OCI-LY1 (cell line): ENCODE data around the gene TRIO.

Experiments
- H2AFZ ChIP-seq: fragments of 200-600 bp; sonication (generic), shearing (Covaris generic); 2 replicates; pipeline ENCODE4 v1.6.0; 2014; ENCODE audit warnings: antibody characterized with exemption, mild to moderate bottlenecking, low read length
- H3F3A ChIP-seq: fragments of 200-600 bp; sonication (generic), shearing (Covaris generic); 2 replicates; pipeline ENCODE4 v1.6.0; 2014; ENCODE audit warnings: mild to moderate bottlenecking, antibody characterized with exemption, low read length, moderate library complexity; ENCODE audit not compliant: insufficient read depth
- H3K27ac ChIP-seq: fragments of 200-600 bp; sonication (generic); 2 replicates; pipeline ENCODE4 v1.5.1; 2014; ENCODE audit warnings: low read length, mixed run types, mild to moderate bottlenecking, low read depth; ENCODE audit not compliant: poor library complexity, severe bottlenecking
- H3K27me3 ChIP-seq: fragments of 200-600 bp; sonication (generic); 2 replicates; pipeline ENCODE4 v1.6.0; 2014; ENCODE audit warnings: antibody characterized with exemption, mild to moderate bottlenecking, low read length, moderate library complexity; ENCODE audit not compliant: insufficient read depth
- H3K36me3 ChIP-seq: fragments of 200-600 bp; sonication (generic); 2 replicates; pipeline ENCODE4 v1.6.1; 2014; ENCODE audit warnings: mild to moderate bottlenecking, antibody characterized with exemption, low read length, moderate library complexity, mixed read lengths; ENCODE audit not compliant: insufficient read depth
- H3K4me1 ChIP-seq: fragments of 200-600 bp; sonication (generic); 2 replicates; pipeline ENCODE4 v1.5.1; 2014; ENCODE audit warnings: mild to moderate bottlenecking, low read length, moderate library complexity; ENCODE audit not compliant: insufficient read depth, severe bottlenecking
- H3K4me2 ChIP-seq: fragments of 200-600 bp; sonication (generic), shearing (Covaris generic); 2 replicates; pipeline ENCODE4 v1.6.1; 2014; ENCODE audit warnings: low read length
- H3K4me3 ChIP-seq: fragments of 200-600 bp; sonication (generic); 2 replicates; pipeline ENCODE4 v1.5.1; 2014; ENCODE audit warnings: low read length, low read depth, mild to moderate bottlenecking, mixed read lengths; ENCODE audit not compliant: poor library complexity, severe bottlenecking
- H3K79me2 ChIP-seq: fragments of 200-600 bp; shearing (Covaris generic); 2 replicates; pipeline ENCODE4 v1.6.1; 2016; ENCODE audit warnings: mixed run types, low read length, mixed read lengths; ENCODE audit not compliant: insufficient read depth
- H3K9ac ChIP-seq: fragments of 200-600 bp; sonication (generic), shearing (Covaris generic); 2 replicates; pipeline ENCODE4 v1.6.1; 2014; ENCODE audit warnings: mild to moderate bottlenecking, low read length, mixed read lengths
- H3K9me2 ChIP-seq: fragments of 200-600 bp; sonication (generic), shearing (Covaris generic); 2 replicates; pipeline ENCODE4 v1.6.1; 2014; ENCODE audit warnings: low read depth, mild to moderate bottlenecking, low read length, mixed read lengths
- H3K9me3 ChIP-seq: fragments of 200-600 bp; shearing (Covaris generic); 2 replicates; pipeline ENCODE4 v1.6.1; 2014; ENCODE audit warnings: low read length, mixed read lengths
- H4K20me1 ChIP-seq: fragments of 200-600 bp; sonication (generic), shearing (Covaris generic); 2 replicates; pipeline ENCODE4 v1.6.0; 2016; ENCODE audit warnings: mild to moderate bottlenecking, low read length; ENCODE audit not compliant: insufficient read depth
- CTCF ChIP-seq: fragments of 200-600 bp; sonication (generic), shearing (Covaris generic); IDR thresholded peaks from 2 replicates; pipeline ENCODE4 v1.5.1; 2017; ENCODE audit warnings: mild to moderate bottlenecking, antibody characterized with exemption, low read length, moderate library complexity, mixed read lengths
- EZH2 ChIP-seq: fragments of 200-600 bp; sonication (generic), shearing (Covaris generic); IDR thresholded peaks from 2 replicates; pipeline ENCODE4 v1.8.0; 2017; ENCODE audit warnings: borderline replicate concordance, mixed run types, mild to moderate bottlenecking, antibody characterized with exemption, low read length, moderate library complexity, mixed read lengths

The TRIO gene

GRCh38 chr5:14247054-14247386 lies 103.9 kb downstream of the TRIO start:
- Histone ChIP-seq H3K27ac (no peak overlapping the region), H3K4me3 (no peak overlapping the region), H3K79me2 (no peaks in the 10 kb centered on the region), H4K20me1 (no peaks in the 10 kb centered on the region), H3K36me3 (no peaks in the 10 kb centered on the region), H3K4me1 (no peaks in the 10 kb centered on the region), H3K27me3 (no peaks in the 10 kb centered on the region), H2AFZ (no peak overlapping the region), H3K9me2 (no peaks in the 10 kb centered on the region), H3F3A (no peaks in the 10 kb centered on the region), H3K9ac (no peak overlapping the region), H3K4me2 (no peak overlapping the region), H3K9me3 (no peaks in the 10 kb centered on the region)
- TF ChIP-seq CTCF = no peak
- no peak for TF ChIP-seq EZH2

DNA sequence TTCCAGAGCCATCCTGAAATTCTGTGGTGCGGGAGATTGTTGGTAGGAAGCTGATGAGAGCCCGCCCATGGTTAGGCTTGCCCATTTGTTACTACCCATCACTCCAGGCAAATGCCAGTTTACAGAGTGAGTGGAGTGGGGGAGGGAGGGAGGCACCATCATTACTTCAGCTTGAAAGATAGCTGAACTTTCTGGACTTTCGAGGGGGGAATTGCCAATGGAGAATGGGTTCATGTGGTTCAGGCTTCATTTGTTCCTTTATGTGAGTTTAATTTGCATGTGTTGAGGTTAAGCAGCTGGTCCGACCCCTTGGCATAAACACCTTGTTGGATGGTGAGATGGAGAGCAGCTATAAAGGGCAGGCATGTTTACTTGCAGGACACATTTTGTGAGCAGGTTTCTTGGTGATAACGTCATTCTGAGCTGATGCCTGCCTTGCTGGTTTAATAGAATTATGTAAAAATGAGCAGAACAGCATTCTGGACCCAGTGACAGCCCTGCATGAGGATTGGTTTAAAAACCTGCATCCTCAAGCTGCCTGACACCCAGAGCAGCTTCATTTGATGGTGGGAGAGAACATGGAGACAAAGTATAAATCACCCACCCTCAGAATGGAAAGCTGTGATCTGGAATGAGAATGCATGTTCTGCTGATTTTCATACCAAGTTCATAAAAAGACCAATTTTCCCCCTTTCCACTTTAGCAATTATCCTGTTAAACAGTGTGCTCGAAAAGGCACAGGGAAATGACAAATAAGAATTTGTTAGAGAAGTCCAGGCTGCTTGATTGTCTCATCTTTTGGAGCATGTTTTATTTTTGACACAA lies 106.3 kb downstream of the TRIO start:
- Histone ChIP-seq H3K9ac (no peak overlapping the region), H3K79me2 (no peaks in the 10 kb centered on the region), H3F3A (no peaks in the 10 kb centered on the region)

GRCh38 chr5:14250084-14250695 lies 107.0 kb downstream of the TRIO start:
- H3K4me3 ChIP-seq = no peak overlapping the region
- no peaks in the 10 kb centered on the region for H4K20me1 ChIP-seq
- H3K27ac ChIP-seq = no peak overlapping the region
- no peak for TF ChIP-seq CTCF
- TF ChIP-seq EZH2 = no peak
- H3K4me1 ChIP-seq = no peaks in the 10 kb centered on the region
- H3K4me2 ChIP-seq = no peak overlapping the region
- H3K9ac ChIP-seq = no peak overlapping the region
- no peaks in the 10 kb centered on the region for H3K79me2 ChIP-seq
- H3K9me3 ChIP-seq = no peaks in the 10 kb centered on the region
- no peaks in the 10 kb centered on the region for H3K27me3 ChIP-seq
- no peaks in the 10 kb centered on the region for H3F3A ChIP-seq
- no peaks in the 10 kb centered on the region for H3K36me3 ChIP-seq
- no peak overlapping the region for H2AFZ ChIP-seq
- no peaks in the 10 kb centered on the region for H3K9me2 ChIP-seq

More for the DNA sequence above, 106.3 kb downstream of the TRIO start:
- H3K4me2 ChIP-seq = no peak overlapping the region
- no peaks in the 10 kb centered on the region for H3K36me3 ChIP-seq
- no peaks in the 10 kb centered on the region for H3K27me3 ChIP-seq
- H4K20me1 ChIP-seq = no peaks in the 10 kb centered on the region
- no peaks in the 10 kb centered on the region for H3K9me3 ChIP-seq
- no peak overlapping the region for H3K27ac ChIP-seq
- H3K9me2 ChIP-seq = no peaks in the 10 kb centered on the region
- no peak overlapping the region for H3K4me3 ChIP-seq
- H2AFZ ChIP-seq = no peak overlapping the region
- TF ChIP-seq EZH2 (no peak), CTCF (no peak)
- H3K4me1 ChIP-seq = no peaks in the 10 kb centered on the region
